Stimulated activated naive CD8-positive, alpha-beta T cell treated with anti-CD3 and anti-CD28 coated beads, Interleukin-15, Interleukin-2, amounts not matched to agents 100 U/mL and 50 U/mL, for 24 hours (primary cell): Measurements from ENCODE around the gene RNF227.

Source experiments
- ATAC-seq: fragments of 150-1000 bp; cut with Tn5 transposase; one replicate; pipeline ENCODE4 v1.10.0; 2021
- DNase-seq: peaks from one replicate; pipeline ENCODE4 v3.0.0; 2021

The RNF227 gene

DNA sequence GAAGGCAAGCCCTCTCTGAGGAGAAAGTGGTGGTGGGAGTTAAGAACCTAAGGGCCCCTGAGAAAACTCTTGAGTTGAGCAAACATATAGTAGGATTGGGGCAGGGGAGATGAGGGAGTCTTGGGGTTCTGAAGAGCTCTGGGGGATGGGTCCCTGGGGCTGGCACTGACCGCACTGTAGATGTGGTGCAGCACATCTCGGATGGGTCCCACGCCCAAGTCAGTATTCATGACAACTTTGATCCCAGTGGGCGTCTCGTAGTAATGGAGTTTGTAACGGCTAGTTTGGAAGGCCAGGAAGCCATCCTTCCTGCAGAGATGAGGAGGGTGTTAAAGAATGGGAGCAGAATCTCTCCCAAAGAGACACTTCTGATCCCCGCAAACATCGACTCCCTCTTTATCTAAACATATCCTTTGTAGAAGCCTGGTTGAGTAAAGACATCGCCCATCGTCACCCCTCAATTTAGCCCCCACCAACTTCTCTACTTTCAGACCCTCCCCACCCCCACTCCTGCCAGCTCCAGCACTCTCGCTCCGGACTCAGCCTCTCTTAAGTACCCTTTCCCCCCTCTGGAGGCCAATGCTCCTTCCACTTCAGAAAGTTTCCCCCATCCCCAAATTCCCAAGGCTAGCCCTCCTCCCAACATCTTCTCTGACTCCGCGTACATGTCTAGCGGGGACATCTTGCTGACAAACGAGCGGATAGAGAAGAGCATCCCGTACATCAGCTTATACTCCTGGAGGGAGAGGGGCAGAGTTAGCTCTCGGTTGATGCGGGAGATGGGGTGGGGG lies 14.9 kb upstream of the RNF227 start:
- ATAC-seq: no peak

DNA sequence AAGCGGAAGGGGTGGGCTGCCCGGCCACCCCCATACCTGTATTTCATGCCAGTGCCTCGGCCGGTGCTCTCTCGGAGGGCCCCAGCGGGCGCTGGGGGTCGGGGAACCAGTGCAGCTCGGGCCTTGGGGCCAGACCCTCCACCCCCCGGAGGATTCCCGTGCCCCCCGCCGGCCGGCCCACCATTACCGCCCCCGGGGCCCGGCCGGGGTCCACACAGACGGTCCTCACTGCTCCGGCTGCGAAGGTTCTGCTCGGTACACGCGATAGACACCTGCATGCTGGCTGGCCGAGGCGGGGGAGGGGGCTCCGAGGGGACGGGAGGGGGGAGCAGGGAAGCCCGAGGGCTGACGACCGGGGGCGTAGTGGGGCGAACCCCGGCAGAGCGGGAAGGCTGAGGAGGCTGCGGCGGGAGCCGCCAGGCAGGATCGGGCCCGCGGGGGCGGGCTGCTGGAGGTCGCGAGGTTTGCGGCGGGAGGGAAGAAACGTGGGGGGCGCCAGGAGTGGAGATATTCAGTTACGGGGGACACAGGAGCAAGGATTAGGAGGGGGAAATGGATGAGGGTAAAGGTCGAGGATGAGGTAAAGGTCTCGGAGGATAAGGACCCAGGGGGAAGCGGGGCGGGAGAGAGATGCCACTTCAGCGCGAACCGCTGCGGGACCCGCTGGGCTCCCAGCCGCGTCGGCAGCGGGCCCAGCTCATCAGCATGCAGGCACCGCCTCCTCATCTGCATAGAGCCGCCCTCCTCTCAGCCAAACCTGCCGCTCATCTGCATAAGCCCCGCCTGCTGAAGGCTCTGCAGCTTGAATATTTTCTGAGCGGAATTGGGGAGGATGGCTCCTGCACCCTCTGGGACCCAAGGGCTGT lies 13.3 kb upstream of the RNF227 start, which contains the start of gene KCNAB3:
TSS of gene KCNAB3 (minus strand) at position 699 of the 866 bp plus-strand sequence. CDS start at position 278, 421 bp downstream.
- DNase-seq (peak; percentile 43), ATAC-seq (no peak)

More for the DNA sequence above, 14.9 kb upstream of the RNF227 start:
- DNase-seq: no peak

DNA sequence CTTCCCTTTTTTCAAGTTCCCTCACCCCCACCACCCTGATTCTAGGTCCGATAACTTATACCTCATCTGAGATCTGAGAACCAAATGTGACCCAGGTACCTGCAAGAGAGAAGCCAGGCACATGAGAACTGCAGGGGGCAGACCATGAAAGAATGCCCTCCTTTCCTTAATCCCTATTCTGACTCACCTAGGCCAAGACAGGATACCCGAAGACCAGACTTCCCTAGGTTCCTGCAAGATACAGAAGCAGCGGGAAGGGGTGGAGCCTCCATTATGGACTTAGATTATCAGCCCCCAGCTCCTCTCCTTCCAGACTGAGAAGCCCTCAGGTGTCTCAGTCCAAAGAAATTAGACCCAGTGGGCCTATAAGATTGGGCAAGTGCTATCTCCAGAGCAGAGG lies 11.5 kb upstream of the RNF227 start:
- DNase-seq (no peak), ATAC-seq (no peak)

DNA sequence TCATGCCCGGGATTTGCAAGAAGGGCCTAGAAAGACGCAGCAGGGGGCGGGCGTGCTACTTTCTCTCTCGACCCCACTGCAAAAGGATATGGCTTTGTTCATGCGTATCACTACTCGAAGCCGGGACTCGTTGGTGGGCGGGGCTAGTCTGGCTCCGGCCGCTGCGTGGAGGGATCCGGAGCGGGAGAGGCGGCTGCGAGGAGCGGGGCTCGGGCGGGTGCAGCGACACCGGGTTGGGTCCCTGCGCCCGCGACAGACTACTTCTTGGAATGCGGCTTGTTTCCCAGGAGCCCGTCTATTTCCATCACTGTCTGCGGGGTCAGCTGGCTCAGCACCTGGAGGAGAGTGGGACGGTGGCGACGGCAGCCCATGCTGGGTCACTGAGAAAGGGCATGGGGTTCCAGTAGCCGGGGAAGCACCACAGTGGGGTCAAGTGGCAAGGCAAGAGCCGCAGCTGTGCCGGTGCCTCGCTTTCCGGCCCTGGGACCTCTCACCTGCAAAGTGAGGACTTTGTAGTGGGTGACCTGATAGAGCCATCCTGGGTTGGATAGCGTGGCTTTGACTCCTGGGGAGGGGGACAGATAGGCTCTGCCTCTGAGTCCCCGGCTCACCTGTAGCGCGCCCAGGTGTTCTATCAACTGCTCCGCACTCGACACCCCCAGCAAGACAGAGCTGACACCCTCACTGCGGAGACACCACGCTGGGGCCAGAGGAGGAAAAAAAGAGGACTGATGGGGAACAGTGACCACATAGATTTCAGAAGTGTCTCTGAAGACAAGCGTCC lies 6.9 kb upstream of the RNF227 start:
- DNase-seq: peak; percentile 85
- peak; percentile 89 for ATAC-seq

DNA sequence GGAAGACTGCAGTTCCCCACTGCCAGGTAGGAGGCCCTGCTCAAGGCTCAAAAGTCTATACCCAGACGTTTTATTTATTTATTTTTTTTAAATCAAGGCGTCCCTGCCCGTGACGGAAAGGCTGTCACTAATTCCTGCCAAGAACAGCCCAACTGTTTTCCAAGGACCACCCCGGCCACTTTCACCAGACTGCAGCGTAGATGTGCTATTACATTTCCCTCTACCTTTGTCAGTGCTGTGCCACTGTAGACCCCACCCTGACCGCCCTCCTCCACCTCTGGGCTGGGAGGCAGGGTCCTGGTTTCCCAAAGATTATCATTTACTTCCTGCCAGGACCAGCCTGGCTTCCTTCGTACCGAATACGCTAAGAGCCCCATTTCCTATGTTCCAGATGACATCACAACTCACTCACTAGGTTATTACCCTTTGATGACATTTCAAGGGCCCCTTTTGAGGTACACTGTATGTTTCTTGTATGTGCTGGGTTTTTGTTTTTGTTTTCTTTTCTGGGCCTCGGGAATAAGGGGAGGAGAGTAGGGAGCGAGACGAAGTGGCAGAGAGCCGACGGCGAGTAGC lies 6.3 kb upstream of the RNF227 start:
- no peak for DNase-seq
- peak; percentile 22 for ATAC-seq

DNA sequence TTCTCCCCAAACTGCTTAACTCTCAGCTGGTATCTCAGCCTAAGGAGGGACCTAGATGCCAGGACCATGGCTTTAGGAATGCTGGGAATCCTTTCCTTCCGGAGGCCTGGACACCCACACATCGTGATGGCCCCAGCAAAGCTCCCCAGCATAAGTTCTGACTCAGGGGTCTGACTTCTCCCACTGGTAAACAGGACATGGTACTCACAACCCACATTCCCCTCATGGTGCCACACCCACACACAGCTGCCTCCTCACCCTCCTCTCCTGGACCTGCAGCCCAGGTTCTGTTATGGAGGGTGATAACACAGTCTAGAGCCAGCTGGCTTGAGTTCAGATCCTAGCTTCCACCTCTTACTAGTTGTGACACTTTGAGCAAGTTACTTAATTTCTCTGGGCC lies 719 bp upstream of the RNF227 start:
- no peak for DNase-seq
- no peak for ATAC-seq

DNA sequence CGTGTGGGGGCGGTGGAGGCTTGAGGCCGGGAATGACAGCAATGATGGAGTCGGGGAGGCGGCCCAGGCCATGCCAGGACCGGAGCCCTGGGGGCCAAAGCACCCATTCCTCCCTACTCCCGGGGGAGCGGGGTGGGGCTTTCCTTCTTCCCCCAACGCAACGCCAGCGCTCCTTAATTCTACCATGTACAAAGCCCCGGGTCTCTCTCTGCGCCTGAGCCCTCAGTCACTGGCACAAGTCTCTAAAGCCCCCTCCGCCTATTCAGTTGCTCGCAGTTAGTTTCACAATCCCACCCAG lies 245 bp upstream of the RNF227 start:
- ATAC-seq (no peak), DNase-seq (no peak)

DNA sequence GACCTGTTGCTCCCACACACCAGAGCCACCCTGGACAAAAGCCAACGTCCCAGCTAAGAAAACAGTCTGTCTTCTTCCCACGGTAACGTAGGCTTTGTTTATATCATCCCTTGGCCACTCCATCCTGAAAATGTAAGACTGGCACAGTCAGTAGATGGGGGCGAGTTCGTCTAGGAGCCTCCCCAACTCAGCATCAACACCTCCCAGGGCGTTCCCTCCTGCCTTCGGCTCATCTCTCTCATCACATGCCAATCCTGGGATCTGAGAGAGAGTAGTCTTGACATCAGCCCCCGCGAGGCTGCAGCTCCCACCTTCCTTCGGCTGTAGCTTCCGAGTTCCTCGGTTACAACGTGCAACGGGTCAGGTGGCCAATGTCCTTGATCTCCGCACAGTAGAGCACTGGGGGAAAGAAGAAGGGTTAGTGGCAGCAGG lies 894 bp downstream of the RNF227 start:
- ATAC-seq: peak; percentile 1

DNA sequence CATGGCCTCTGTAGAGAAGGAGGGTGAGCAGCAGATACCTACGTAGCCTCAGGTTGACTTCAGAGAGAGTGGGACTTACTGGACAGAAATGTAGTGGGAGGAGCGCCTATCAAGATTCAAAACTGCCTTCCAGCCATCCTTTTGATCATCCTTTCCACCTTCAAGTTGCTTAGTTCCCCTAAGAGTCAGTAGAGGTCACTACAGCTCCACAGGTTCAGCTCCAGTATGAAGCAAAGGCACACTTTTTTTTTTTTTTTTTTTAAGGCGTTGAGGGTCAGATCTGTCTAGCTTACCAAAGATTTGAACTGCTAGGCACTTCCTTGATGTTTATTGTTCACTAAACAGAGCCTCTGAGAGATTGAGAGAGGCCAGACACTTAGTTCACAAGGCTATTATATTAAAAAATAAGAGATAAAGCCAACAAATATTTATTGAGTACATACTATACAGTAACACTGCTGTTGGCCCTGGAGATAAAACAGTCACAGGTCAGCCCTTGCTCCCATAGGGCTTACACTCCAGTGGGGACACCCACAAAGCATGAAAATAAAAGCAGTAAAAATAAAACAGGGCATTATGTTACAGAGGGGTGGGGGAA lies 3.1 kb downstream of the RNF227 start:
- DNase-seq: peak; percentile 24
- ATAC-seq: peak; percentile 51

More for the DNA sequence above, 894 bp downstream of the RNF227 start:
- DNase-seq: no peak

DNA sequence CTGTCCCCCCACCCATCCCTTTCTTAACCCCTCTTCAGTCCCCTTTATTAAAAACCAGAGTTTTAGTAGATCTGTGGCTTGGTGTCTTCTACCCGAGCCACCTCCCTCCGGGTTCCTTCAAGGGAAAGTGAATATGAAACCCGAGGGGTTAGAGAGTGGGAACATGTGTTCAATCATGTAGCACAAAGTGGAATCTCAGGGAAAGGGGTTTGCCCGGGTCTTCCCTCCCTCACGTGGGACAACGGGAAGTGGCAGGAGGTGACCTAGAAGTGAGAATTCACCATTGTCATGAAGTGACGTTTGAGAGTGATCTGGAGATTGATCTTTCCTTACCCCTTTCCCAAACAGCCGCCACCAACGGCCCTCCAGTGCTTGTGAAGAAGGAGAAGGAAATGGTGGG lies 5.0 kb downstream of the RNF227 start:
- ATAC-seq (no peak), DNase-seq (no peak)

DNA sequence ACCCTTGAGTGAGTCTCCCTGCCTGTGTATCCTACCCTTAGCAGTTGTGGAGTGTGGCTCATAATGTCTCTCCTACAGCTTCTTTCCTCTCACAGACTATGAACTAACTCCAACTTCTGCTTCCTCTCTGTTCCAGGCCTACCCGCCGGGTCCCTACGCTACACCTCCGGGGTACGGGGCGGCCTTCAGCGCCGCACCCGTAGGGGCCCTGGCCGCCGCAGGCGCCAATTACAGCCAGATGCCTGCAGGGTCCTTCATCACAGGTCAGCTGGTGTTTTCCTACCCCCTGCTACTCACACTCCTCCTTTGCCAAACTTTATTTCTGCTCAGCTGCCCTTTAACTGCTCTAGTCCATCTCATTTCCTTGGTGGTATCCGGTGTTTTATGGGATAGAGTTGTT lies 5.4 kb downstream of the RNF227 start:
- ATAC-seq (no peak), DNase-seq (no peak)

DNA sequence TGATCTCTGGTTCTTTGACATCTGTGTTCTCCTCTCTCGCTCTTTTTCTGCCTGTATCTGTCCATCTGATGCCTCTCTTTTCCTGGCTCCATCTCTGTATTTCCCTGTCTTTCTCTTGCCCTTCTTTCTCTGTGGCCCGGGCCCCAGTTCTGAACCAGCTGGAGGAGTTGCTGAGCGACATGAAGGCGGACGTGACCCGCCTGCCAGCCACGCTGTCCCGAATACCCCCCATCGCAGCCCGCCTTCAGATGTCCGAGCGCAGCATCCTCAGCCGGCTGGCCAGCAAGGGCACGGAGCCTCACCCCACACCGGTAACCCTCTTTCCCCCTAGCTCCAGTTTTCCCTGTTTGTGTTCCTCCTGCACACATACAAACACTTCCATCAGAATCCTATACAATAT lies 5.8 kb downstream of the RNF227 start:
- ATAC-seq: no peak

DNA sequence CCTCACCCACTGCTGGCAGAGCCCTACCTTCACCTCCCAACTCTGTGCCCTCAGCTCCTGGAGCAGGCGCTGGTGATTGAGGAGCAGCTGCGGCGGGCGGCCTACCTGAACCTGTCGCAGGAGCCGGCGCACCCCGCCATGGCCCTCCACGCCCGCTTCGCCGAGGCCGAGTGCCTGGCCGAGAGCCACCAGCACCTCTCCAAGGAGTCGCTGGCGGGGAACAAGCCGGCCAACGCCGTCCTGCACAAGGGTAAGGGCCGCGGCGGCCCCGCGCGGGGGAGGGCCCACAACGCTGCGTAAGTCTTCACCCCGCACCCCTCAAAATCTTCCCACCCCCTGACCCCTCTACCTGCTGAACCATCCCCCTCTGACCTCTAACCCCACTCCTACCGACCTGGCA lies 7.0 kb downstream of the RNF227 start:
- ATAC-seq: no peak

More for the DNA sequence above, 5.8 kb downstream of the RNF227 start:
- DNase-seq: no peak

DNA sequence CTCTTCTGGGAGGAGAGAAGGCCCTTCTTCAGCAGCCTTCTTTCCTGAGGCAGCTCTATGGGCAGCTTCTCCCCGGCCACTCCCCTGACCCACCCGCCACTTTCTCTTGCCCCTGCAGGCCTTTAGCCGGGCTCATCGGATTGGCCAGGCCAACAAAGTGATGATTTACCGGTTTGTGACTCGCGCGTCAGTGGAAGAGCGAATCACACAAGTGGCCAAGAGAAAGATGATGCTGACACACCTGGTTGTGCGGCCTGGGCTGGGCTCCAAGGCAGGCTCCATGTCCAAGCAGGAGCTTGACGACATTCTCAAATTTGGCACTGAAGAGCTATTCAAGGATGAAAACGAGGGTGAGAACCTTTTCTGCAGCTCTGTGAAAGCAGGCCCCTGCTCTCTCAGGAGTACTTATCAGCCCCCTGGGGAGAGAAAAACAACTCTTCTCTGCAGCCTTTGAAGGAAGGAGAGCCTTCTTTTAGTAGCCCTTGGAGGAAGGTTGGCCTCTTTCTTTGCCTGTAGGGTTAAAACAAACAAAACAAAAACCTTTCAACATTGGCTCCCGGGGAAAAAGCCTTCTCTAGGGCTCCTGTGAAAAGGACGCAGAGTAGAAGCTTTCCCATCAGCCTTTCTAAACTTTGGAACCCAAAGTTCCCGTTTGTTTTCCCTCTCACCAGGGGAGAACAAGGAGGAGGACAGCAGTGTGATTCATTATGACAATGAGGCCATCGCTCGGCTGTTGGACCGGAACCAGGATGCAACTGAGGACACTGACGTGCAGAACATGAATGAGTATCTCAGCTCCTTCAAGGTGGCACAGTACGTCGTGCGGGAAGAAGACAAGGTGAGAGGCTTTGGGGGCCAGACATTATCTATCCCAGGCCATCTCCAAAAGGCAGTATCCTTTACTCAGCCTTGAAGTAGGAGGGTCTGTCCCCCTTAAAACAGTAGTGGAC lies 12.7 kb downstream of the RNF227 start:
- ATAC-seq (no peak), DNase-seq (no peak)

More for the DNA sequence above, 7.0 kb downstream of the RNF227 start:
- no peak for DNase-seq

DNA sequence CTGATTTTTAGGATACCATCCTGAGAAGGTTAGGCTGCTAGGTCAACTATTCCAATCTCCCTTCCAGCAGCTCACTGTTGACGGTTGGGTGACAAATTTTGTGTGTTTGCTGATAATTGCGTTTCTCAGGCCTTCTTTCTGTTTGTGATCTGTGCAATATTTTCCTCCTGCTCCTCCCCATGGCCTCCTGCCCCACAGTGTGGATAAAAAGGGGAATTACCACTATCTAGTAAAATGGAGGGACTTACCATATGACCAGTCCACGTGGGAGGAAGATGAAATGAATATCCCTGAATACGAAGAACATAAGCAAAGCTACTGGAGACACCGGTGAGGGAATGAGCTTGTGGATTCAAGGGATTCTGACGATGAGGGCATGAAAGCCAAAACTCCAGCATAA lies 18.3 kb downstream of the RNF227 start:
- ATAC-seq: peak; percentile 73
- no peak for DNase-seq

DNA sequence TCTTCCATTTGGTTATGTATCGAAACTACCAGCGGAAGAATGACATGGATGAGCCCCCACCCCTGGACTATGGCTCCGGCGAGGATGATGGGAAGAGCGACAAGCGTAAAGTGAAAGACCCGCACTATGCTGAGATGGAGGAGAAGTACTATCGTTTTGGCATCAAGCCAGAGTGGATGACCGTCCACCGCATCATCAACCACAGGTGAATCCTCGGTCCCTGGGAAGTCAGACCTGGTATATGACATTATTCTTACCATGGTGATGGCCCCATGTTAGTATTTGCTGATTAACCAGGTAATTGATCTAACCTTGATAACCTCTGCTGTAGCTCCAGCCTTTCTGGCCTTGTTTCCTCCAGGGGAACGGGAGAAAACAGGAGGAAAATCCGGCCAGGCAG lies 19.0 kb downstream of the RNF227 start:
- DNase-seq (no peak), ATAC-seq (no peak)

DNA sequence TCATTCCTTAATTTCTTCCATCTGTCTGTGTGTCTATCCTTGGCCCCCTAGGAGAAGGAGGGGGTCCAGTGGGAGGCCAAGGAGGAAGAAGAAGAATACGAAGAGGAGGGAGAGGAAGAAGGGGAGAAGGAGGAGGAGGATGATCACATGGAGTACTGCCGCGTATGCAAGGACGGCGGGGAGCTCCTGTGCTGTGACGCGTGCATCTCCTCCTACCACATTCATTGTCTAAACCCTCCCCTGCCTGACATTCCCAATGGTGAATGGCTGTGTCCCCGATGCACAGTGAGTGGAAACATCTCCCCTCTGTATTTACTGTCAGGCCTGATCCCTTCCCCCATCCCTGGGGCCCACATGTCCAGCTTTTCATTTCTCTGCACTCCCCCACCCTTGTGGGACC lies 21.2 kb downstream of the RNF227 start:
- ATAC-seq: no peak

DNA sequence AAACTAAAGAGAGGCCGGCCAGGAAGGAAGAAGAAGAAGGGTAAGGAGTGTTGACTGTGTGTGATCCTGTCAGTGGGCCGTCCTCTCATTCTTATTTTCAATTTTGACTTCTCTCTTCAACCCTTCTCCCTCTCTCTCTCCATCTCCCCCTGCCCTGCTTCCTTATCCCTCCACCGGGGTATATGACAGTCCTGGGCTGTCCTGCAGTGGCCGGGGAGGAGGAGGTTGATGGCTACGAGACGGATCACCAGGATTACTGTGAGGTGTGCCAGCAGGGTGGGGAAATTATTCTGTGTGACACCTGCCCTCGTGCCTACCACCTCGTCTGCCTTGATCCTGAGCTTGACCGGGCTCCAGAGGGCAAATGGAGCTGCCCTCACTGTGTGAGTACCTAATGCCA lies 21.9 kb downstream of the RNF227 start:
- no peak for DNase-seq

More for the DNA sequence above, 21.2 kb downstream of the RNF227 start:
- no peak for DNase-seq

DNA sequence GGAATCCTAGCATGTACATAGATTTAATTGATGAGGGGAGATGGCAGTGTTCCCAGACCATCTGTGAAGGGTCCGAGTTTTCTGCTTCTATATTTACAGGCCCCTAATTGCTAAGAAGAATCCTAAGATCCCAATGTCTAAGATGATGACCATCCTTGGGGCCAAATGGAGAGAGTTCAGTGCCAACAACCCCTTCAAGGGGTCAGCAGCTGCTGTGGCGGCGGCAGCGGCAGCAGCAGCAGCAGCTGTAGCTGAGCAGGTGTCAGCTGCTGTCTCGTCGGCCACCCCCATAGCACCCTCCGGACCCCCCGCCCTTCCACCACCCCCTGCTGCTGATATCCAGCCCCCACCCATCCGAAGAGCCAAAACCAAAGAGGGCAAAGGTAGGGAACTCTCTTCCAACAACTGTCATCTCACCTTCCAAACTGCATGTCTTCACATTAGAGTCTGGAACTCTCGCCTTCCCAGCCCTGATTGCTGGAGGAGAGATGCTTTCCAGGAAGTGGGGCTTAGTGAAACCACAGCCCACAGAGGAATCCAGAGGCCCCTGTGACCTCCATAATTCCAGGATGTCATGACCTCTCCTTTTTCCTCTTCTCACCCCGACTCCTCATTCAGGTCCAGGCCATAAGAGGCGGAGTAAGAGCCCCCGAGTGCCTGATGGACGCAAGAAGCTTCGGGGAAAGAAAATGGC lies 22.8 kb downstream of the RNF227 start:
- DNase-seq (no peak), ATAC-seq (no peak)

More for the DNA sequence above, 21.9 kb downstream of the RNF227 start:
- ATAC-seq: no peak
